Right renal pelvis (tissue), 4 donors: ENCODE measurements around the gene KCNK15. TPM values are rescaled to one million over a fixed set of nuclear protein-coding genes. Genes with fewer than 3 reads are reported as not detected.

Experiments used
- DNase-seq, 4 donors: peaks; one replicate each; pipeline ENCODE4 v3.0.0-alpha.2; 2013; ENCODE audit warnings: low read depth in 4 of 4, low spot score in 3 of 4, missing footprints in 1 of 4
- polyA plus RNA-seq, 4 donors: library from polyadenylated mRNA; unstranded; fragments of 120-200 nt; gene quantifications; one replicate each; pipeline ENCODE4 v1.2.1, GENCODE V29; 2013; ENCODE audit not compliant: insufficient read length in 4 of 4

Gene KCNK15
- polyA plus RNA-seq, 4 donors: 0.09 to 0.19 (median 0.10) TPM; not detected in 1

- no peak for DNase-seq
Observed at GRCh38 chr20:44781118-44781517, 35.5 kb downstream of the KCNK15 start.

- no peak for DNase-seq
Observed at GRCh38 chr20:44781791-44782190, 36.1 kb downstream of the KCNK15 start.

GRCh38 chr20:44784688-44785087, 39.0 kb downstream of the KCNK15 start:
- DNase-seq: no peak

GRCh38 chr20:44785768-44786167, 40.1 kb downstream of the KCNK15 start:
- DNase-seq: no peak

GRCh38 chr20:44787299-44787698, 41.6 kb downstream of the KCNK15 start:
- no peak for DNase-seq

- DNase-seq: no peak
Observed at GRCh38 chr20:44788706-44789456, 43.2 kb downstream of the KCNK15 start.

- no peak for DNase-seq
Observed at GRCh38 chr20:44790638-44791393, 45.2 kb downstream of the KCNK15 start.

GRCh38 chr20:44792796-44793195, 47.1 kb downstream of the KCNK15 start:
- no peak for DNase-seq

- no peak for DNase-seq
Observed at GRCh38 chr20:44795836-44796235, 50.2 kb downstream of the KCNK15 start.

GRCh38 chr20:44796311-44796710, 50.6 kb downstream of the KCNK15 start:
- DNase-seq: no peak

GRCh38 chr20:44796758-44797457, 51.2 kb downstream of the KCNK15 start:
- no peak for DNase-seq

GRCh38 chr20:44799691-44800090, 54.0 kb downstream of the KCNK15 start:
- no peak for DNase-seq

- DNase-seq: no peak
Observed at GRCh38 chr20:44800391-44801046, 54.9 kb downstream of the KCNK15 start.

Other genes with a start within 250 kb of the KCNK15 start
- 10 to 100 TPM; 66.1 to 82.0 (median 77.4) TPM for gene SERINC3, start 223.8 kb upstream of the KCNK15 start, polyA plus RNA-seq
- 10 to 100 TPM; 61.2 to 73.4 (median 68.2) TPM for gene PKIG, start 163.3 kb upstream of the KCNK15 start, polyA plus RNA-seq
- gene ADA, start 94.2 kb upstream of the KCNK15 start, polyA plus RNA-seq: 1 to 10 TPM; 5.9 to 7.5 (median 7.0) TPM
- gene CCN5, start 30.5 kb upstream of the KCNK15 start, polyA plus RNA-seq: under 1 TPM in 3 of 4 donors, not detected in 1; 0.06 to 0.10 (median 0.07) TPM
- under 1 TPM; 0.64 to 0.99 (median 0.78) TPM for gene RIMS4, start 64.7 kb downstream of the KCNK15 start, polyA plus RNA-seq
- 100 to 1,000 TPM; 216 to 245 (median 236) TPM for gene YWHAB, start 139.8 kb downstream of the KCNK15 start, polyA plus RNA-seq
- gene PABPC1L, start 164.2 kb downstream of the KCNK15 start, polyA plus RNA-seq: 10 to 100 TPM; 37.0 to 41.7 (median 39.4) TPM
- gene TOMM34, start 214.5 kb downstream of the KCNK15 start, polyA plus RNA-seq: 10 to 100 TPM; 40.8 to 46.7 (median 42.8) TPM
- gene STK4, start 220.6 kb downstream of the KCNK15 start, polyA plus RNA-seq: 10 to 100 TPM; 16.5 to 23.5 (median 21.5) TPM